ENCODE measurements around the gene CEP89.

The CEP89 gene

DNA sequence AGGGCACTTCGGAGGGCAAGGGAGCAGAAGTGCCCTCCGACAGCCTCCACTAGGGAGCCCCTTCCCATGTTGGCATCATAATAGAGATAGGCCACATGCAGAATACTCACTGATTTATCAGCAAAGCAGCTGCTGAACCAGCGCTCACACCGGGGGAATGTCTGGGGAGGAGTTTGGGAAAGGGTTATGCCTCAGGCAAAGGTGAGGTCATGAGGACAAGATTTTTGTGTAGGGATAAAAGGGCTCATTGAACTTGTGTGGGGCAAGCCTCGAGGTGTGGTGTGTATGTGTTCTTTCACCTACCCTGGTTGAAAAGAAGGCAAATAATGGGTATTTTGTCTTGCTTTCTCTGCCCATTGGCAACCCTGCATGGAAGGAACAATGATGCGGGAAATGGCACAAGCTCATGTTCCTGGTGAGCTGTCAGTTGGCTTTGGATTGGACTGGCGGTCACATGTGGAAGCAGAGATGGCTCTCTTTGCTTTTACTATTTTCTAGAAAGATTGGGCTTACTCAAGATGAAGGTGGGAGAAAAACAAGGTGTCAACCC is 63.0 kb downstream of the CEP89 start:
- H3K4me3 ChIP-seq (ENCODE audit: low read length), result no peak overlapping the region
- DNase-seq (ENCODE audit: low read depth), result no peak
- TF ChIP-seq CTCF (conservative IDR thresholded peaks at IDR 0.05; ENCODE audit: low read length), result no peak

DNA sequence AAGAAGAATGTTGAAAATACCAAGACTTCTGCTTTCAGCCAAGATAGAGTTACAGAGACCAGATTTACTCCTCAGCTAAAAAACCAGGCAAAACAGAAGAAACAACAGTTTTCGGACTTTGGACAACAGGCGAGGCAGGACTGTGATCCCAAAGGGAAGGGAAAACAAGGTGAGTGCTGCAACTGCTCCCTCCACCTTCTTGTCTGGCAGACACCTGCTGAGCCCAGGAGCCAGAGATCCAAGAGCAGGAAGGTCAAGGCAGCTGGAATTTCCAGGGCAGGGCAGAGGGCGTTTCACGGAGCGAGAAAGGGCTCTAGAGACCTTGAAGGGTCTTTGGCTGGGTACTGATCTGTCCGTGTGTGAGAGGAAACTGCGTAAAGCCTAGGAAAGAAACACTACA is 69.3 kb downstream of the CEP89 start:
- H3K4me3 ChIP-seq (ENCODE audit: low read length), result no peak overlapping the region
- TF ChIP-seq CTCF (conservative IDR thresholded peaks at IDR 0.05; ENCODE audit: low read length), result no peak
- no peak for DNase-seq (ENCODE audit: low read depth)

DNA sequence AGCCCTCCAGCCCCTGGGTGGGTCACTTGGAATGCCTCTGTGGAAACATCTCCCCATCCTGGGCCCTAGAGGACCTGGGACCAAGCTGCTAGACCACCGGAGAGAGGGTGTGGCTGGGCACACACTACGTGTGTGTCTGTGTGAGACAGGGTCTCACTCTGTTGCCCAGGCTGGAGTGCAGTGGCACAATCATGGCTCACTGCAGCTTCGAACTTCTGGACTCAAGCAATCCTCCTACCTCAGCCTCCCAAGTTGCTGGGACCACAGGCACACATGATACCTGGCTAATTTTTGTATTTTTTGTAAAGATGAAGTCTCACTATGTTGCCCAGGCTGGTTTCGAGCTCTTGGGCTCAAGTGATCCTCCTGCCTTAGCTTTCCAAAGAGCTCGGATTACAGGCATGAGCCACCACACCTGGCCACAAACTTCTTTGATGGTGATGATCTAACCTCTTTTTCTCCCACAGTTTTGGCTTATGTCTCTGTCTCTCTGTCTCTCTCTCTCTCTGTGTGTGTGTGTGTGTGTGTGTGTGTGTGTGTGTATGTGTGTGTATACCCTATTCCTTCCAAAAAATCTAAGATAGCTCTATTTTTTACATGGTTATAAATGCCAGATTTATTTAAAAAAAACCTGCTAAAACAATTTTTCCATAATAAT is 70.1 kb downstream of the CEP89 start:
- TF ChIP-seq CTCF (conservative IDR thresholded peaks at IDR 0.05; ENCODE audit: low read length), result no peak
- H3K4me3 ChIP-seq (ENCODE audit: low read length), result no peak overlapping the region
- DNase-seq (ENCODE audit: low read depth), result no peak

- no peak overlapping the region for H3K4me3 ChIP-seq (ENCODE audit: low read length)
- TF ChIP-seq CTCF (conservative IDR thresholded peaks at IDR 0.05; ENCODE audit: low read length), result no peak
- peak; percentile 1 for DNase-seq (ENCODE audit: low read depth)
Measured at GRCh38 chr19:32896516-32897214, 75.1 kb downstream of the CEP89 start.

DNA sequence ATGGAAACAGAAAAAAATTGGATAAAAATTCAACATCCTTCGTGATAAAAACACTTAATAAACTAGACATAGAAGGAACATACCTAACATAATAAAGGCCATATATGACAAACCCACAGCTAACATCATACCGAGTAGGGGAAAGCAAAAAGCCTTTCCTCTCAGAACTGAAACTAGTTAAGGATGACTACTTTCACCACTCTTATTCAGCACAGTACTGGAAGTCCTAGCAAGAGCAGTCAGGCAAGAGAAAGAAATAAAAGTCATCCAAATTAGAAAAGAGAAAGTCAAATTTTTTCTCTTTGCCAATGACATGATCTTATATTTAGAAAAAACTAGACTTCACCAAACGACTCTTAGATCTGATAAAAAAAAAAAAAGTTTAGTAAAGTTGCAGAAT is 76.4 kb downstream of the CEP89 start:
- no peak overlapping the region for H3K4me3 ChIP-seq (ENCODE audit: low read length)
- no peak for DNase-seq (ENCODE audit: low read depth)
- TF ChIP-seq CTCF (conservative IDR thresholded peaks at IDR 0.05; ENCODE audit: low read length), result no peak

DNA sequence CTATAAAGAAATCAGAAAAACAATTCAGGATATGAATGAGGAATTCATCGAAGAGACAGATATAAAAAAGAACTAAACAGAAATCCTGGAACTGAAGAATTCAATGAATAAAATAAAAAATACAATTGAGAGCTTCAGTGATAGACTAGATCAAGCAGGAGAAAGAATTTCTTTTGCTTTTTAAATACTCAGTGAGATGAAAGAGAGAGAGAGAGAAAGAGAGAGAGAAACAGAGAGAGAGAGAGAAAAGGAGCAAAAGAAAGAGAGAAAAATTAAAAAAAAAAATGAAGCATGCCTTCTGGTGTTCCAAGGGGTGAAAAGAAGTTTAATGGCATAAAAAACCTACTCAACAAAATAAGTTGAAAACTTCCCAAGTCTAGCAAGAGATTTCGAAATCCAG is 80.1 kb downstream of the CEP89 start:
- no peak for TF ChIP-seq CTCF (conservative IDR thresholded peaks at IDR 0.05; ENCODE audit: low read length)

GRCh38 chr19:32890841-32891240 is 80.9 kb downstream of the CEP89 start:
- TF ChIP-seq CTCF (conservative IDR thresholded peaks at IDR 0.05; ENCODE audit: low read length), result no peak
- no peak overlapping the region for H3K4me3 ChIP-seq (ENCODE audit: low read length)
- DNase-seq (ENCODE audit: low read depth), result no peak

More for the DNA sequence above, 80.1 kb downstream of the CEP89 start:
- no peak for DNase-seq (ENCODE audit: low read depth)
- no peak overlapping the region for H3K4me3 ChIP-seq (ENCODE audit: low read length)
